Left lung (tissue), 14 donors: ENCODE results near the gene OR8S1. TPM values are rescaled to one million over a fixed set of nuclear protein-coding genes. Genes with fewer than 3 reads are reported as not detected.

Experiments used
- ATAC-seq: fragments of 200-7000 bp; cut with Tn5 transposase; one replicate; pipeline ENCODE4 v1.9.1; 2020; ENCODE audit warnings: moderate library complexity
- DNase-seq, 4 donors: peaks; one replicate each; pipeline ENCODE4 v3.0.0-alpha.2; 2013 to 2020
- H3K27ac ChIP-seq, 2 donors: fragments of 200-600 bp; sonication (generic) in 1 of 2; one replicate each; pipeline versions ENCODE4 v1.5.0 to v1.8.0; 2020 to 2021
- H3K27me3 ChIP-seq, 2 donors: fragments of 200-600 bp; sonication (generic) in 1 of 2; one replicate each; pipeline versions ENCODE4 v1.5.0 to v1.8.0; 2020 to 2021
- H3K36me3 ChIP-seq, 2 donors: fragments of 200-600 bp; sonication (generic) in 1 of 2; one replicate each; pipeline versions ENCODE4 v1.5.0 to v1.8.0; 2020 to 2021
- H3K4me1 ChIP-seq, 2 donors: fragments of 200-600 bp; one replicate each; pipeline ENCODE4 v1.8.0; 2021
- H3K4me3 ChIP-seq, 2 donors: fragments of 200-600 bp; sonication (generic) in 1 of 2; one replicate each; pipeline versions ENCODE4 v1.5.0 to v1.8.0; 2020 to 2021; ENCODE audit warnings: mild to moderate bottlenecking in 1 of 2
- H3K9me3 ChIP-seq, 2 donors: fragments of 200-600 bp; sonication (generic) in 1 of 2; one replicate each; pipeline versions ENCODE4 v1.5.0 to v1.8.0; 2020 to 2021
- CTCF ChIP-seq, 2 donors: fragments of 200-600 bp; sonication (generic) in 1 of 2; IDR thresholded peaks; one replicate each; pipeline versions ENCODE4 v1.5.0 to v1.8.0; 2021; ENCODE audit warnings: antibody characterized with exemption in 2 of 2
- intact Hi-C, 2 donors: fragments of 100-400 bp; cut with DNase I; formaldehyde crosslinking; loops; one replicate each; pipeline versions ENCODE4 v1.11.2 to v1.14.2; 2022
- long read RNA-seq, 12 donors: library from polyadenylated mRNA in 2 of 12; unstranded in 2 of 12; transcript quantifications; one replicate each; pipeline ENCODE4 v2.0.0 and lab custom pipeline, GENCODE V29; 2019 to 2026
- polyA plus RNA-seq, 6 donors: library from polyadenylated mRNA; unstranded; fragments of 120-200 nt; gene quantifications; one replicate each; pipeline ENCODE4 v1.2.1, GENCODE V29; 2013; ENCODE audit not compliant: insufficient read length in 6 of 6
- total RNA-seq, 2 donors: library from RNA; stranded (reverse); fragmentation: NEBNext Ultra II Directional; extraction: Animal tissue kit (Norgen Biotek cat#: 25700); gene quantifications; one replicate each; pipeline ENCODE4 v1.2.1, GENCODE V29; 2021
- donor health status: DM: no; HTN: yes; CAD: no.
- donor health status: DM: no; HTN: no; CAD: no.

The OR8S1 gene
- total RNA-seq (not detected), polyA plus RNA-seq (not detected)
- long read RNA-seq, donor 1, result 0 reads
- long read RNA-seq, donor 2, result 0 reads
- long read RNA-seq, donor 3, result 0 reads
- long read RNA-seq, donor 4, result 0 reads
- long read RNA-seq, donor 5, result 0 reads
- long read RNA-seq, donor 6, result 0 reads
- long read RNA-seq, donor 7, result 0 reads
- long read RNA-seq, donor 8, result 0 reads
- long read RNA-seq, donor 9, result 0 reads
- long read RNA-seq, donor 10, result 0 reads
- long read RNA-seq, donor 11, result 0 reads
- long read RNA-seq, donor 12, result 0 reads

- ATAC-seq (no peak), DNase-seq (no peak)
- Histone ChIP-seq H3K36me3 (no peaks in the 10 kb centered on the region), H3K4me3 (no peak within 1 kb of the TSS), H3K27me3 (no peaks in the 10 kb centered on the region), H3K9me3 (no peaks in the 10 kb centered on the region), H3K4me1 (no peaks in the 10 kb centered on the region), H3K27ac (no peak within 1 kb of the TSS)
- no peak for TF ChIP-seq CTCF (IDR thresholded peaks at IDR 0.05)
- intact Hi-C loops, result no loop called here
Observed at GRCh38 chr12:48525332-48525731, at the start of gene OR8S1. OR8S1 (plus strand) TSS chr12:48525632; CDS start chr12:48525632, 0 bp downstream.

- H3K27ac ChIP-seq, result no peak within 1 kb of the TSS
- no peak for ATAC-seq
- no peaks in the 10 kb centered on the region for H3K9me3 ChIP-seq
- no peaks in the 10 kb centered on the region for H3K4me1 ChIP-seq
- intact Hi-C loops, result no loop called here
- TF ChIP-seq CTCF (IDR thresholded peaks at IDR 0.05), result no peak
- no peak for DNase-seq
- no peaks in the 10 kb centered on the region for H3K36me3 ChIP-seq
- H3K4me3 ChIP-seq, result no peak within 1 kb of the TSS
- no peaks in the 10 kb centered on the region for H3K27me3 ChIP-seq
Observed at GRCh38 chr12:48482198-48482597, 43.2 kb upstream of the OR8S1 start, which contains the start of gene C12orf54. C12orf54 (plus strand) TSS chr12:48482498; CDS start chr12:48483297, 799 bp downstream.

- TF ChIP-seq CTCF (IDR thresholded peaks at IDR 0.05), result no peak
- H3K4me1 ChIP-seq, result no peaks in the 10 kb centered on the region
- no peak overlapping the region for H3K4me3 ChIP-seq
- ATAC-seq (no peak), DNase-seq (no peak)
- no peaks in the 10 kb centered on the region for H3K27me3 ChIP-seq
- no peaks in the 10 kb centered on the region for H3K9me3 ChIP-seq
- no peak overlapping the region for H3K27ac ChIP-seq
- intact Hi-C loops, result no loop called here
- H3K36me3 ChIP-seq, result no peaks in the 10 kb centered on the region
Observed at GRCh38 chr12:48482930-48483329, 42.5 kb upstream of the OR8S1 start.

- DNase-seq (no peak), ATAC-seq (no peak)
- Histone ChIP-seq H3K36me3 (no peaks in the 10 kb centered on the region), H3K9me3 (no peaks in the 10 kb centered on the region), H3K27me3 (no peaks in the 10 kb centered on the region), H3K4me1 (no peaks in the 10 kb centered on the region), H3K27ac (no peak overlapping the region), H3K4me3 (no peak overlapping the region)
- intact Hi-C loops, result no loop called here
- TF ChIP-seq CTCF (IDR thresholded peaks at IDR 0.05), result no peak
Observed at GRCh38 chr12:48486261-48486660, 39.2 kb upstream of the OR8S1 start.

GRCh38 chr12:48486679-48487078 lies 38.8 kb upstream of the OR8S1 start:
- H3K4me3 ChIP-seq, result no peak overlapping the region
- ATAC-seq, result no peak
- no peaks in the 10 kb centered on the region for H3K9me3 ChIP-seq
- no peaks in the 10 kb centered on the region for H3K4me1 ChIP-seq
- DNase-seq, result no peak
- H3K27me3 ChIP-seq, result no peaks in the 10 kb centered on the region
- intact Hi-C loops, result no loop called here
- H3K36me3 ChIP-seq, result no peaks in the 10 kb centered on the region
- no peak overlapping the region for H3K27ac ChIP-seq
- TF ChIP-seq CTCF (IDR thresholded peaks at IDR 0.05), result no peak
